NCI-H226 (cell line): ENCODE measurements around the gene AUNIP.
A peak's percentile ranks its signal among the peaks of the same experiment; 100 is the strongest.

Experiments used
- DNase-seq: peaks from one replicate; pipeline ENCODE4 v3.0.0-alpha.2; 2015

Gene AUNIP

DNA sequence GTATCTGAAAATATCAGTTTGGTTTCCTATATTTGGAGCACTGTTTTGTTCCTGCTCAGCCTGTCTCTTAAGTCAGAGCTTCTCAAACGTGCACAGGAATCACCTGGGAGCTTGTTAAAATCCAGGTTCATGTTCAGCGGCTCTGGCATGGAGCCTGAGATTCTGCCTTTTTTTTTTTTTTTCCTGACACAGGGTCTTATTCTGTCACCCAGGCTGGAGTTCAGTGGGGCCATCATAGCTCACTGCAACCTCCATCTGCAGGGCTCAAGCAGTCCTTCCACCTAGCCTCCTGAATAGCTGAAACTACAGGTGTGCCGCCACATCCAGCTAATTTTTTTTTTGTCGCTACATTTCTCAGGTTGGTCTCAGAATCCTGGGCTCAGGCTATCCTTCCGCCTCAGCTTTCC, 71.5 kb downstream of the AUNIP start:
- DNase-seq: no peak

DNA sequence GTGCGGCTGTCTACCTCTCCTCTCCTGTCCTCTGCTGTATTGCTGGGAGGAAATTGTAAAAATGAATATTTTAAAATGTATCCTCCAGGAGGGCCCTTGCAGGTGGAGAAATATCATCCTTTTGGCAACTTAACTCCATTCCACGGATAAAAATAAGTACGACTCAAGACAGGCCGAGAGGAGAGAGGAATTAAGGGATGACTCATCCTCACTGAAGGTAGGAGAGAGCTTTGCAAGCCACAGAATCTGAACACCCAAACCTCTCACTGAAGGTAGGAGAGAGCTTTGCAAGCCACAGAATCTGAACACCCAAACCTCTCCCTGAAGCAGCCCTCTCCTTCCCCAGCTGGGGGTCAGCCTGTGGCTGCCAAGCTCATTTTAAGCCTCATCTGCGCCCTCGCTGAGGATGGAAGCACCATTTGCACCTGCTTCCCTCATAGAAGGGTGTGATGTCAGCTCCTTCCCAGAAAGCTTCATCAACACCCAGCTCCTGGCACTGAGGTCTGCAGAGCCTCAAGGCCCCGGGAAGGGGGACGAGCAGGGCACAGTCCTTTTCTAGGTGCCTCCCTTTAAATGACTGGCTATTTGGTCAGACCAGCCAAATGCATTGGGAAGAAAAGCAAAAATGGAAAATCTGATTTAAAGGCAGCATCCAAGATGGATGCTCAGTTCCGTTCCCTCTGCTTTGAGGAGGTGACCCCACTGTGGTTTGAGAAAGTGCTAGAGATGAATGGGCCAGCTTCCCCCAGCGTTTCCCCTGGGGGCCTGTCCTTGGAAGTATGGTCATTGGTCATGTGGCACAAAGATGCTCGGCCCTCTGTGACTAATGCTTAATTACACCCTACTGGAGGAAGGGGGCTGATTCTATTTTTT, 72.1 kb downstream of the AUNIP start:
- DNase-seq: peak; percentile 20

DNA sequence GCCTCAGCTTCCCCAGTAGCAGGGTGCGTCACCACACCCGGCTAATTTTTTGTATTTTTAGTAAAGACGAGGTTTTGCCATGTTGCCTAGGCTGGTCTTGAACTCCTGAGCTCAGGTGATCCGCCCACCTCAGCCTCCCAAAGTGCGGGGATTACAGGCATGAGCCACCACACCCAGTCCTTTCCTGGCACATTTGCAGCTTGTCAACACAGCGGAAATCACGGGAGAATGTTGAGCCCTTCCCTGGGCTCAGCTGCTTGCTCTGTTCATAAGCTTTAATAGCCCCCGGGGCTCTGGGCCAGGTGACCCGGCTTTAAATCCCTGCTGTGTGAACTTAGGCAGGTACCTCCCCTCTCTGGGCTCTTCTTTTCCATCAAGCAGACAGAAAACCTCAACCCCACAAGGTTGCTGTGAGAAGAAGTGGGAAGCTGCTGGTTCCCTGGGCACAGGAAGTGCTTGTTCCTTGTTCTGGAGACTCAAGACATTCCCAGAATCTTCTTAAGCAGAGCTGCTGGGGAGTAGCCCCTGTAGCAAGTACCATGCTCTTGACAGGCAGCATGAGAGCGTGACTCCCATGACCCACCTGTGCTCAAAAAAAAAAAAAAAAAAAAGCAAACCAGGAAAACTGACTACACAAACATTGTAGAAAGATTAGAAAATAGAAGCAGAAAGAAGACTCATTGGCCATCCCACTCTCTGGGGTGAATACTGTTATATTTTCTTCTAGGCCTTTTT, 73.8 kb downstream of the AUNIP start:
- no peak for DNase-seq

- DNase-seq: no peak
These were observed 74.6 kb downstream of the AUNIP start for GRCh38 chr1:25784575-25785051.
